ENCODE measurements around the gene SLC25A51.

The SLC25A51 gene

GRCh38 chr9:37852222-37852621 is 51.7 kb downstream of the SLC25A51 start:
- TF ChIP-seq TCF4 (CRISPR knock-in tag; IDR thresholded peaks at IDR 0.05; ENCODE audit: borderline replicate concordance) (no peak), PPARA (CRISPR knock-in tag; IDR thresholded peaks at IDR 0.05; ENCODE audit: borderline replicate concordance) (no peak), ZC3H10 (CRISPR knock-in tag; IDR thresholded peaks at IDR 0.05) (no peak), SNAI2 (CRISPR knock-in tag; IDR thresholded peaks at IDR 0.05) (no peak)
- TF ChIP-seq, protein P1, sequence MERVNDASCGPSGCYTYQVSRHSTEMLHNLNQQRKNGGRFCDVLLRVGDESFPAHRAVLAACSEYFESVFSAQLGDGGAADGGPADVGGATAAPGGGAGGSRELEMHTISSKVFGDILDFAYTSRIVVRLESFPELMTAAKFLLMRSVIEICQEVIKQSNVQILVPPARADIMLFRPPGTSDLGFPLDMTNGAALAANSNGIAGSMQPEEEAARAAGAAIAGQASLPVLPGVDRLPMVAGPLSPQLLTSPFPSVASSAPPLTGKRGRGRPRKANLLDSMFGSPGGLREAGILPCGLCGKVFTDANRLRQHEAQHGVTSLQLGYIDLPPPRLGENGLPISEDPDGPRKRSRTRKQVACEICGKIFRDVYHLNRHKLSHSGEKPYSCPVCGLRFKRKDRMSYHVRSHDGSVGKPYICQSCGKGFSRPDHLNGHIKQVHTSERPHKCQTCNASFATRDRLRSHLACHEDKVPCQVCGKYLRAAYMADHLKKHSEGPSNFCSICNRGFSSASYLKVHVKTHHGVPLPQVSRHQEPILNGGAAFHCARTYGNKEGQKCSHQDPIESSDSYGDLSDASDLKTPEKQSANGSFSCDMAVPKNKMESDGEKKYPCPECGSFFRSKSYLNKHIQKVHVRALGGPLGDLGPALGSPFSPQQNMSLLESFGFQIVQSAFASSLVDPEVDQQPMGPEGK (CRISPR knock-in tag; IDR thresholded peaks at IDR 0.05; ENCODE audit: borderline replicate concordance), result no peak

GRCh38 chr9:37840560-37841194 is 63.2 kb downstream of the SLC25A51 start:
- peak; percentile 94 for ATAC-seq

More at GRCh38 chr9:37852222-37852621, 51.7 kb downstream of the SLC25A51 start:
- no peak for ATAC-seq

GRCh38 chr9:37839496-37840461 is 64.1 kb downstream of the SLC25A51 start:
- peak; percentile 51 for ATAC-seq
- TF ChIP-seq ISL1 (CRISPR knock-in tag; IDR thresholded peaks at IDR 0.05) (no peak), RARB (CRISPR knock-in tag; IDR thresholded peaks at IDR 0.05) (no peak), ZFP30 (CRISPR knock-in tag; IDR thresholded peaks at IDR 0.05) (no peak), TCF4 (CRISPR knock-in tag; IDR thresholded peaks at IDR 0.05; ENCODE audit: borderline replicate concordance) (no peak), TSHZ2 (CRISPR knock-in tag; IDR thresholded peaks at IDR 0.05) (no peak), ZNF8 (CRISPR knock-in tag; IDR thresholded peaks at IDR 0.05) (no peak), POU6F1 (CRISPR knock-in tag; IDR thresholded peaks at IDR 0.05; ENCODE audit: borderline replicate concordance, low read depth) (no peak), TOX (CRISPR knock-in tag; IDR thresholded peaks at IDR 0.05; ENCODE audit: borderline replicate concordance) (no peak), CSRNP3 (CRISPR knock-in tag; IDR thresholded peaks at IDR 0.05) (no peak), GLIS3 (CRISPR knock-in tag; IDR thresholded peaks at IDR 0.05) (no peak), BACH2 (CRISPR knock-in tag; IDR thresholded peaks at IDR 0.05; ENCODE audit: borderline replicate concordance) (no peak), PPARA (CRISPR knock-in tag; IDR thresholded peaks at IDR 0.05; ENCODE audit: borderline replicate concordance) (no peak), ESRRG (CRISPR knock-in tag; IDR thresholded peaks at IDR 0.05) (no peak), SNAI2 (CRISPR knock-in tag; IDR thresholded peaks at IDR 0.05) (no peak), ZFP3 (CRISPR knock-in tag; IDR thresholded peaks at IDR 0.05) (no peak), CSDC2 (CRISPR knock-in tag; IDR thresholded peaks at IDR 0.05) (no peak)
- TF ChIP-seq, protein P1 (CRISPR knock-in tag; IDR thresholded peaks at IDR 0.05; ENCODE audit: borderline replicate concordance), result no peak
- TF ChIP-seq, protein P2, sequence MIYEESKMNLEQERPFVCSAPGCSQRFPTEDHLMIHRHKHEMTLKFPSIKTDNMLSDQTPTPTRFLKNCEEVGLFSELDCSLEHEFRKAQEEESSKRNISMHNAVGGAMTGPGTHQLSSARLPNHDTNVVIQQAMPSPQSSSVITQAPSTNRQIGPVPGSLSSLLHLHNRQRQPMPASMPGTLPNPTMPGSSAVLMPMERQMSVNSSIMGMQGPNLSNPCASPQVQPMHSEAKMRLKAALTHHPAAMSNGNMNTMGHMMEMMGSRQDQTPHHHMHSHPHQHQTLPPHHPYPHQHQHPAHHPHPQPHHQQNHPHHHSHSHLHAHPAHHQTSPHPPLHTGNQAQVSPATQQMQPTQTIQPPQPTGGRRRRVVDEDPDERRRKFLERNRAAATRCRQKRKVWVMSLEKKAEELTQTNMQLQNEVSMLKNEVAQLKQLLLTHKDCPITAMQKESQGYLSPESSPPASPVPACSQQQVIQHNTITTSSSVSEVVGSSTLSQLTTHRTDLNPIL (CRISPR knock-in tag; IDR thresholded peaks at IDR 0.05; ENCODE audit: low read depth), result no peak

More at GRCh38 chr9:37840560-37841194, 63.2 kb downstream of the SLC25A51 start:
- TF ChIP-seq CSDC2 (CRISPR knock-in tag; IDR thresholded peaks at IDR 0.05), result no peak
- TF ChIP-seq ISL1 (CRISPR knock-in tag; IDR thresholded peaks at IDR 0.05), result peak; percentile 81

Data from SK-N-SH treated with all-trans-retinoic acid at 6 μM for 48 hours (cell line).